Peyer's patch (tissue), 4 donors: ENCODE results near the gene MTERF2.

Source experiments
- POLR2A ChIP-seq, 2 donors: fragments of 450-650 bp; IDR thresholded peaks; one replicate each; pipeline ENCODE4 v1.5.1; 2017; ENCODE audit warnings: antibody characterized with exemption in 2 of 2, mild to moderate bottlenecking in 2 of 2, moderate library complexity in 2 of 2
- TF ChIP-seq, protein P1 (sequence below), 6 experiments: fragments of 450-650 bp in 4 of 6; fragments of 200-600 bp in 2 of 6; sonication (generic) in 1 of 6; IDR thresholded peaks; one replicate each; pipeline ENCODE4 v1.5.1; 2017 to 2019; ENCODE audit warnings: antibody characterized with exemption in 6 of 6, mild to moderate bottlenecking in 3 of 6, moderate library complexity in 1 of 6

DNA sequence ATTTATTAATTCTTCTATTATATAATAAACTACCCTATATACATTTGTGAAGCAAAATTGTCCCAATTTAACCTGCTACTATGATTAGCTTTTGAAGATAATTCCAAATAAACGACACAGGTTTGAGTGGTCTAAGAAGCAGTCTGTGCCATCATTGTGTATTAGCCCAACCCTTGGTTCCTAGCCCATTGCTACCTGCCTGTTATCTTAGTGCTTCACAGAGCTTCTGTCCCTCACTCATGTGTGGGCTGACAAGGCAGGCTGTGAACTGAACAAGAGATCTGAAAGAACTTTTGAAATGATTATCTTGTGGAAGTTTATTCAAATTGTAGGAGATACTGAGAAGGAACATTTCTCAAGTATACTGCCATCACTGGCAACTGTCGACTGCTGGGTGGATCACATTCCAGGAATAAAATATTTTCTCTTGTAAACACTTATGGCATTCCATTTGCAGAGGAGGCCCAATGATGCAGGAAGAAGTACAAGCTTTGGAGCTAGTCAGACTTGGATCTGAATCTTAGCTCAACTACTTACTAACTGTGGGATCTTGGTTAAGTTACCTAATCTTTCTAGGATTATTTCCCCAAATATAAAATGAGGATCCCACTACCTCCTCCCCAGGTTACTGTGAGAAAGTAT is 7.8 kb upstream of the MTERF2 start:
- TF ChIP-seq POLR2A (IDR thresholded peaks at IDR 0.05) = no peak
- TF ChIP-seq, protein P1, sequence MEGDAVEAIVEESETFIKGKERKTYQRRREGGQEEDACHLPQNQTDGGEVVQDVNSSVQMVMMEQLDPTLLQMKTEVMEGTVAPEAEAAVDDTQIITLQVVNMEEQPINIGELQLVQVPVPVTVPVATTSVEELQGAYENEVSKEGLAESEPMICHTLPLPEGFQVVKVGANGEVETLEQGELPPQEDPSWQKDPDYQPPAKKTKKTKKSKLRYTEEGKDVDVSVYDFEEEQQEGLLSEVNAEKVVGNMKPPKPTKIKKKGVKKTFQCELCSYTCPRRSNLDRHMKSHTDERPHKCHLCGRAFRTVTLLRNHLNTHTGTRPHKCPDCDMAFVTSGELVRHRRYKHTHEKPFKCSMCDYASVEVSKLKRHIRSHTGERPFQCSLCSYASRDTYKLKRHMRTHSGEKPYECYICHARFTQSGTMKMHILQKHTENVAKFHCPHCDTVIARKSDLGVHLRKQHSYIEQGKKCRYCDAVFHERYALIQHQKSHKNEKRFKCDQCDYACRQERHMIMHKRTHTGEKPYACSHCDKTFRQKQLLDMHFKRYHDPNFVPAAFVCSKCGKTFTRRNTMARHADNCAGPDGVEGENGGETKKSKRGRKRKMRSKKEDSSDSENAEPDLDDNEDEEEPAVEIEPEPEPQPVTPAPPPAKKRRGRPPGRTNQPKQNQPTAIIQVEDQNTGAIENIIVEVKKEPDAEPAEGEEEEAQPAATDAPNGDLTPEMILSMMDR (IDR thresholded peaks at IDR 0.05) = no peak
